ENCODE results near the gene HCFC1. TPM values are rescaled to one million over a fixed set of nuclear protein-coding genes. Genes with fewer than 3 reads are reported as not detected.

The HCFC1 gene
- polyA plus RNA-seq, 1 of the 3 experiments (the other 2 are of a cell fraction) = 9.5 TPM

DNA sequence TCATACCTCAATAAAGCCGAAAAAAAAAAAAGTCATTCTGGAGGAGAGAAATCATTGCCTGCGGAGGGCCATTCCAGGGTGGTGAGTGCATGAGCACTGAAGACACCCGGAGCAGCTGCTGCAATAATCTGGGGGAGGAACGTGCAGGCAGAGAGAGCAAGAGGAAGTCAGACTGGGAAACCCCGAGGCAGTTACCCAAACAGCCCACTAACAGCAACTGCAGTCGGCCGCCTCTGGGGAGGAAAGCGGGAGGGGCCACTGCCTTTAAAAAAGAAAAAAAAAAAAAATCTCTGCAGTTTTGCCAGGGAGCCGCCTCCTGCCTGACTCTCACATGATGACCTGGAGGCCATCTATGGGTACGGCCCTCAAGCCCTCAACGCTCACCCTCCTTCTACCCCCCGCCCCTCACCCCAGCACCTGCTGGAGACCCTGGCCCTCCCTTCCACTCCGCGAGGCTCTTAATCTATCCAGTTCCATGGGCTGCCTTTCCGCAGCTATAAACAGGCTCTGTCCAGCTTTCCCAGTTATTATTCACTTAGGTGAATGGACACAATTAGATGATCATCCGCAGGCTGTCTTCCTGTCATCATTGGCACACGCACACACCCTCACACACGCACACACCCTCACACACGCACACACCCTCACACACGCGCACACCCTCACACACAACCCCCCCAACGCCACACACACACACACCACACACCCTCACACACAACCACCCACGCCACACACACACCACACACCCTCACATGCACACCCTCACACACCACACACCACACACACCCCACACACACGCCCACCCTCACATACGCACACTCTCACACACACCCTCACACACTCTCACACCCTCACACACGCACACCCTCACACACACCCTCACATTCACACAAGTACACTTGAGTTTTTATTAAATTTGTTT is 70.5 kb downstream of the HCFC1 start:
- H3K4me1 ChIP-seq (ENCODE audit: control insufficient read depth in 1 of 2, insufficient read depth in 2 of 2, low read depth in 1 of 2, low read length in 1 of 2) = peaks cover 0 to 33% of the 10 kb centered on the region in 2 experiments; a peak in 1 of 4 replicates
- TF ChIP-seq RXRA (IDR thresholded peaks at IDR 0.05; ENCODE audit: borderline replicate concordance, low read depth) = no peak
- TF ChIP-seq, protein P1, sequence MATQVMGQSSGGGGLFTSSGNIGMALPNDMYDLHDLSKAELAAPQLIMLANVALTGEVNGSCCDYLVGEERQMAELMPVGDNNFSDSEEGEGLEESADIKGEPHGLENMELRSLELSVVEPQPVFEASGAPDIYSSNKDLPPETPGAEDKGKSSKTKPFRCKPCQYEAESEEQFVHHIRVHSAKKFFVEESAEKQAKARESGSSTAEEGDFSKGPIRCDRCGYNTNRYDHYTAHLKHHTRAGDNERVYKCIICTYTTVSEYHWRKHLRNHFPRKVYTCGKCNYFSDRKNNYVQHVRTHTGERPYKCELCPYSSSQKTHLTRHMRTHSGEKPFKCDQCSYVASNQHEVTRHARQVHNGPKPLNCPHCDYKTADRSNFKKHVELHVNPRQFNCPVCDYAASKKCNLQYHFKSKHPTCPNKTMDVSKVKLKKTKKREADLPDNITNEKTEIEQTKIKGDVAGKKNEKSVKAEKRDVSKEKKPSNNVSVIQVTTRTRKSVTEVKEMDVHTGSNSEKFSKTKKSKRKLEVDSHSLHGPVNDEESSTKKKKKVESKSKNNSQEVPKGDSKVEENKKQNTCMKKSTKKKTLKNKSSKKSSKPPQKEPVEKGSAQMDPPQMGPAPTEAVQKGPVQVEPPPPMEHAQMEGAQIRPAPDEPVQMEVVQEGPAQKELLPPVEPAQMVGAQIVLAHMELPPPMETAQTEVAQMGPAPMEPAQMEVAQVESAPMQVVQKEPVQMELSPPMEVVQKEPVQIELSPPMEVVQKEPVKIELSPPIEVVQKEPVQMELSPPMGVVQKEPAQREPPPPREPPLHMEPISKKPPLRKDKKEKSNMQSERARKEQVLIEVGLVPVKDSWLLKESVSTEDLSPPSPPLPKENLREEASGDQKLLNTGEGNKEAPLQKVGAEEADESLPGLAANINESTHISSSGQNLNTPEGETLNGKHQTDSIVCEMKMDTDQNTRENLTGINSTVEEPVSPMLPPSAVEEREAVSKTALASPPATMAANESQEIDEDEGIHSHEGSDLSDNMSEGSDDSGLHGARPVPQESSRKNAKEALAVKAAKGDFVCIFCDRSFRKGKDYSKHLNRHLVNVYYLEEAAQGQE (IDR thresholded peaks at IDR 0.05; ENCODE audit: low read depth, low read length) = peak; percentile 64; the same call in 1 of the 2 replicates
- no peak overlapping the region for H3K4me3 ChIP-seq (ENCODE audit: low read depth in 2 of 2, low read length in 1 of 2)
- ChIA-PET CTCF (interaction anchor here (0.7 to 2.0 kb wide), 9 partner anchors 10 to 338 kb away, joined by 3 to 8 read pairs (median 4); no protein-coding TSS in a partner anchor), POLR2A (interaction anchor here (0.6 to 1.0 kb wide), 6 partner anchors 9 to 393 kb away, joined by 3 to 5 read pairs (median 3); no protein-coding TSS in a partner anchor)
- H3K9me2 ChIP-seq = no peaks in the 10 kb centered on the region
- no peak overlapping the region for H3K4me2 ChIP-seq
- peak; percentile 69 for DNase-seq
- no peaks in the 10 kb centered on the region for H3K9me3 ChIP-seq
- H3K79me2 ChIP-seq (ENCODE audit: insufficient read depth) = no peaks in the 10 kb centered on the region
- no peaks in the 10 kb centered on the region for H3K36me3 ChIP-seq (replicated peaks in 1 of 2; ENCODE audit: control insufficient read depth in 1 of 2, insufficient read depth in 2 of 2, low read length in 1 of 2)
- peaks cover 24% of the 10 kb centered on the region for H3K27me3 ChIP-seq (ENCODE audit: insufficient read depth)
- no peaks in the 10 kb centered on the region for H3F3A ChIP-seq (replicated peaks; ENCODE audit: insufficient read depth)
- H2AFZ ChIP-seq (ENCODE audit: low read depth) = no peak overlapping the region
- WGBS (ENCODE audit: low lambda C conversion rate) = 29% methylated on average over 26 of the region's 26 CpGs
- H3K27ac ChIP-seq (ENCODE audit: low read depth in 2 of 2, low read length in 1 of 2) = peak overlapping the region in 1 of 2 experiments; percentile 40; a peak in 2 of 4 replicates
- H4K20me1 ChIP-seq (ENCODE audit: insufficient read depth) = no peaks in the 10 kb centered on the region
- H3K9ac ChIP-seq = no peak overlapping the region

DNA sequence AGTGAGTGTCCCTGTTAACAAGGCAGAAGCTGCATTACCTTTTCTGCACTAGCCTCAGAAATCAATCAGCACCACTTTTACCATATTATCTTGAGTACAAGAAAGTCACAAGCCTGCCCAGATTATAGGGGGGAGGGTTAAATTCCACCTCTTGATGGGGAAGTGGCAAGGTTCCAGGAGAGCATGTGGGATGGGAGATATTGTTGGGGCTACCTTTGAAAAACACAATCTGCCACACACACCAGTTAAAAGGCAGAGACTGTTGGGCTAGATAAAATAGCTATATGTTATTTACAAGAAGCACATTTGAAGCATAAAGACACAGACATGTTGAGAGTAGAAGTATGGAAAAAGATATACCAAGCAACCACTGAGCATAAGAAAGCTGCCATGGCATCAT is 73.7 kb downstream of the HCFC1 start:
- Histone ChIP-seq H3K79me2 (ENCODE audit: insufficient read depth) (no peaks in the 10 kb centered on the region), H3K36me3 (replicated peaks in 1 of 2; ENCODE audit: control insufficient read depth in 1 of 2, insufficient read depth in 2 of 2, low read length in 1 of 2) (no peaks in the 10 kb centered on the region), H3K4me1 (ENCODE audit: control insufficient read depth in 1 of 2, insufficient read depth in 2 of 2, low read depth in 1 of 2, low read length in 1 of 2) (peaks cover 0 to 16% of the 10 kb centered on the region in 2 experiments; a peak in 1 of 4 replicates), H3K4me2 (no peak overlapping the region), H2AFZ (ENCODE audit: low read depth) (no peak overlapping the region), H3F3A (replicated peaks; ENCODE audit: insufficient read depth) (no peaks in the 10 kb centered on the region), H3K9me3 (no peaks in the 10 kb centered on the region), H3K27me3 (ENCODE audit: insufficient read depth) (peaks cover 24% of the 10 kb centered on the region), H3K27ac (ENCODE audit: low read depth in 2 of 2, low read length in 1 of 2) (no peak overlapping the region), H3K9ac (no peak overlapping the region), H3K4me3 (ENCODE audit: low read depth in 2 of 2, low read length in 1 of 2) (no peak overlapping the region), H3K9me2 (no peaks in the 10 kb centered on the region), H4K20me1 (ENCODE audit: insufficient read depth) (no peaks in the 10 kb centered on the region)
- TF ChIP-seq ELF1 (IDR thresholded peaks at IDR 0.05) (no peak), EP300 (IDR thresholded peaks at IDR 0.05; ENCODE audit: borderline replicate concordance in 1 of 2, low read depth in 1 of 2, low read length in 1 of 2) (no peak), YY1 (IDR thresholded peaks at IDR 0.05; ENCODE audit: low read depth) (no peak), SIN3A (IDR thresholded peaks at IDR 0.05; ENCODE audit: borderline replicate concordance, low read depth, low read length) (no peak), RFX5 (IDR thresholded peaks at IDR 0.05; ENCODE audit: low read length) (no peak)
- TF ChIP-seq, protein P2, sequence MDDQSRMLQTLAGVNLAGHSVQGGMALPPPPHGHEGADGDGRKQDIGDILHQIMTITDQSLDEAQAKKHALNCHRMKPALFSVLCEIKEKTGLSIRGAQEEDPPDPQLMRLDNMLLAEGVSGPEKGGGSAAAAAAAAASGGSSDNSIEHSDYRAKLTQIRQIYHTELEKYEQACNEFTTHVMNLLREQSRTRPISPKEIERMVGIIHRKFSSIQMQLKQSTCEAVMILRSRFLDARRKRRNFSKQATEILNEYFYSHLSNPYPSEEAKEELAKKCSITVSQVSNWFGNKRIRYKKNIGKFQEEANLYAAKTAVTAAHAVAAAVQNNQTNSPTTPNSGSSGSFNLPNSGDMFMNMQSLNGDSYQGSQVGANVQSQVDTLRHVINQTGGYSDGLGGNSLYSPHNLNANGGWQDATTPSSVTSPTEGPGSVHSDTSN (IDR thresholded peaks at IDR 0.05) = no peak
- TF ChIP-seq, protein P3, sequence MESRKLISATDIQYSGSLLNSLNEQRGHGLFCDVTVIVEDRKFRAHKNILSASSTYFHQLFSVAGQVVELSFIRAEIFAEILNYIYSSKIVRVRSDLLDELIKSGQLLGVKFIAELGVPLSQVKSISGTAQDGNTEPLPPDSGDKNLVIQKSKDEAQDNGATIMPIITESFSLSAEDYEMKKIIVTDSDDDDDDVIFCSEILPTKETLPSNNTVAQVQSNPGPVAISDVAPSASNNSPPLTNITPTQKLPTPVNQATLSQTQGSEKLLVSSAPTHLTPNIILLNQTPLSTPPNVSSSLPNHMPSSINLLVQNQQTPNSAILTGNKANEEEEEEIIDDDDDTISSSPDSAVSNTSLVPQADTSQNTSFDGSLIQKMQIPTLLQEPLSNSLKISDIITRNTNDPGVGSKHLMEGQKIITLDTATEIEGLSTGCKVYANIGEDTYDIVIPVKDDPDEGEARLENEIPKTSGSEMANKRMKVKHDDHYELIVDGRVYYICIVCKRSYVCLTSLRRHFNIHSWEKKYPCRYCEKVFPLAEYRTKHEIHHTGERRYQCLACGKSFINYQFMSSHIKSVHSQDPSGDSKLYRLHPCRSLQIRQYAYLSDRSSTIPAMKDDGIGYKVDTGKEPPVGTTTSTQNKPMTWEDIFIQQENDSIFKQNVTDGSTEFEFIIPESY (IDR thresholded peaks at IDR 0.05; ENCODE audit: borderline replicate concordance, low read depth) = no peak
- TF ChIP-seq, protein P4, sequence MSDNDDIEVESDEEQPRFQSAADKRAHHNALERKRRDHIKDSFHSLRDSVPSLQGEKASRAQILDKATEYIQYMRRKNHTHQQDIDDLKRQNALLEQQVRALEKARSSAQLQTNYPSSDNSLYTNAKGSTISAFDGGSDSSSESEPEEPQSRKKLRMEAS (IDR thresholded peaks at IDR 0.05; ENCODE audit: low read depth) = no peak
- DNase-seq = no peak
- CTCF ChIA-PET = no interaction called here
- POLR2A ChIA-PET = no interaction called here
